ENCODE data around the gene TMA16. TPM values are rescaled to one million over a fixed set of nuclear protein-coding genes. Genes with fewer than 3 reads are reported as not detected.

The TMA16 gene
- polyA plus RNA-seq, 2 of the 4 experiments (the other 2 are of a cell fraction), result 28.5 to 36.1 TPM

GRCh38 chr4:163525982-163526381 lies 31.5 kb downstream of the TMA16 start:
- CTCF ChIA-PET, result no interaction called here
- DNase-seq (ENCODE audit: low read depth in 1 of 2, low spot score in 1 of 2), result no peak
- TF ChIP-seq ELK1 (IDR thresholded peaks at IDR 0.05; ENCODE audit: low read depth, low read length), result no peak
- POLR2A ChIA-PET, result no interaction called here
- H3K9me3 ChIP-seq, result no peaks in the 10 kb centered on the region
- no peak for ATAC-seq
- no peak for FAIRE-seq
- no peak overlapping the region for H3K27ac ChIP-seq
- 97% methylated on average over 3 of the region's 3 CpGs for WGBS (ENCODE audit: missing lambda C conversion rate)
- no peaks in the 10 kb centered on the region for H3K4me1 ChIP-seq
- H3K4me3 ChIP-seq, result no peak overlapping the region
- H3K4me2 ChIP-seq, result no peak overlapping the region

GRCh38 chr4:163527172-163527571 lies 32.7 kb downstream of the TMA16 start:
- ATAC-seq, result no peak
- POLR2A ChIA-PET, result interaction anchor here (0.6 kb wide), 1 partner anchor 15 kb away, joined by 3 read pairs; no protein-coding TSS in a partner anchor
- no peak for DNase-seq (ENCODE audit: low read depth in 1 of 2, low spot score in 1 of 2)
- TF ChIP-seq CEBPB (IDR thresholded peaks at IDR 0.05), result no peak
- Histone ChIP-seq H3K4me1 (no peaks in the 10 kb centered on the region), H3K9me3 (no peaks in the 10 kb centered on the region), H3K4me2 (no peak overlapping the region), H3K4me3 (no peak overlapping the region), H3K27ac (no peak overlapping the region)
- FAIRE-seq, result no peak
- WGBS (ENCODE audit: missing lambda C conversion rate), result 91% methylated on average over 2 of the region's 2 CpGs
- CTCF ChIA-PET, result no interaction called here

DNA sequence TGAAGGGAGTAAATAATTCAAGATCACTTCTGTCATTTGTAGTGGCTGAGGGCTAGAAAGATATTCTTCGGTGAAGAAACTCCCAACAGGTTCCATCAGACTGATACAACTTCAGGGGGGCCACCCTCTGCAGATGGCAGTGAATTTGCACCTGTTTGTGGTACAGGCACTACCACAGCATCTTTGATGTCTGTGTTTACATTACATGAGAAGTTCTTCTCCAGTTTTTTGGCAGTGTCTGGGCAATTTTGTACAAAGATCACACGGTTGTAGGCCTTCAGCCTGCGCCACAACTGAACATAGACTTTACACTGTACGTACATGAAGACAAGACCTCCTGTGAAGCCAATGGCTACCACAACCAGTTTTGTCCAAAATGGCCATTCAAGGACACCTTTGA lies 34.2 kb downstream of the TMA16 start:
- no peak overlapping the region for H3K27ac ChIP-seq
- no peaks in the 10 kb centered on the region for H3K4me1 ChIP-seq
- FAIRE-seq (no peak), DNase-seq (ENCODE audit: low read depth in 1 of 2, low spot score in 1 of 2) (no peak), ATAC-seq (no peak)
- H3K4me2 ChIP-seq, result no peak overlapping the region
- ChIA-PET POLR2A (no interaction called here), CTCF (no interaction called here)
- H3K9me3 ChIP-seq, result no peaks in the 10 kb centered on the region
- 99% methylated on average over 4 of the region's 4 CpGs for WGBS (ENCODE audit: missing lambda C conversion rate)
- no peak overlapping the region for H3K4me3 ChIP-seq
- TF ChIP-seq PBX3 (IDR thresholded peaks at IDR 0.05) (no peak), MAFK (IDR thresholded peaks at IDR 0.05; ENCODE audit: partially characterized antibody) (no peak), EHMT2 (IDR thresholded peaks at IDR 0.05; ENCODE audit: low read depth) (no peak), JUNB (IDR thresholded peaks at IDR 0.05) (no peak), TFCP2L1 (CRISPR knock-in tag; IDR thresholded peaks at IDR 0.05) (no peak), MYC (IDR thresholded peaks at IDR 0.05; ENCODE audit: borderline replicate concordance, low read length) (no peak), POLR2AphosphoS2 (conservative IDR thresholded peaks at IDR 0.05; ENCODE audit: low read length) (no peak), RAD21 (conservative IDR thresholded peaks at IDR 0.05 in 1 of 2, IDR thresholded peaks at IDR 0.05 in 1 of 2) (no peak), TP53 (CRISPR knock-in tag; IDR thresholded peaks at IDR 0.05) (no peak), HOXB13 (CRISPR knock-in tag; IDR thresholded peaks at IDR 0.05; ENCODE audit: low read depth) (no peak), ZC3H11A (IDR thresholded peaks at IDR 0.05) (no peak), BCL3 (IDR thresholded peaks at IDR 0.05) (no peak), EHF (CRISPR knock-in tag; IDR thresholded peaks at IDR 0.05) (no peak), ESRRA (IDR thresholded peaks at IDR 0.05; ENCODE audit: borderline replicate concordance, low read length) (no peak), EP300 (IDR thresholded peaks at IDR 0.05) (no peak), PHF8 (IDR thresholded peaks at IDR 0.05; ENCODE audit: borderline replicate concordance, low read depth) (no peak)
- TF ChIP-seq, protein P1, sequence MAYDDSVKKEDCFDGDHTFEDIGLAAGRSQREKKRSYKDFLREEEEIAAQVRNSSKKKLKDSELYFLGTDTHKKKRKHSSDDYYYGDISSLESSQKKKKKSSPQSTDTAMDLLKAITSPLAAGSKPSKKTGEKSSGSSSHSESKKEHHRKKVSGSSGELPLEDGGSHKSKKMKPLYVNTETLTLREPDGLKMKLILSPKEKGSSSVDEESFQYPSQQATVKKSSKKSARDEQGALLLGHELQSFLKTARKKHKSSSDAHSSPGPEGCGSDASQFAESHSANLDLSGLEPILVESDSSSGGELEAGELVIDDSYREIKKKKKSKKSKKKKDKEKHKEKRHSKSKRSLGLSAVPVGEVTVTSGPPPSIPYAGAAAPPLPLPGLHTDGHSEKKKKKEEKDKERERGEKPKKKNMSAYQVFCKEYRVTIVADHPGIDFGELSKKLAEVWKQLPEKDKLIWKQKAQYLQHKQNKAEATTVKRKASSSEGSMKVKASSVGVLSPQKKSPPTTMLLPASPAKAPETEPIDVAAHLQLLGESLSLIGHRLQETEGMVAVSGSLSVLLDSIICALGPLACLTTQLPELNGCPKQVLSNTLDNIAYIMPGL (CRISPR knock-in tag; IDR thresholded peaks at IDR 0.05; ENCODE audit: borderline replicate concordance), result no peak

Data from A549 (cell line).